HG03460 (cell line): ENCODE data around the gene TCF25.

Source experiments
- ATAC-seq: cut with Tn5 transposase; IDR thresholded peaks from one replicate; pipeline ENCODE4 v1.9.1; 2021; ENCODE audit not compliant: unreplicated experiment

The TCF25 gene

GRCh38 chr16:89843409-89844350, 29.7 kb upstream of the TCF25 start:
- no peak for ATAC-seq

- no peak for ATAC-seq
These were observed 28.6 kb upstream of the TCF25 start for GRCh38 chr16:89844739-89845339.

GRCh38 chr16:89845417-89845816, 28.0 kb upstream of the TCF25 start:
- ATAC-seq = no peak

DNA sequence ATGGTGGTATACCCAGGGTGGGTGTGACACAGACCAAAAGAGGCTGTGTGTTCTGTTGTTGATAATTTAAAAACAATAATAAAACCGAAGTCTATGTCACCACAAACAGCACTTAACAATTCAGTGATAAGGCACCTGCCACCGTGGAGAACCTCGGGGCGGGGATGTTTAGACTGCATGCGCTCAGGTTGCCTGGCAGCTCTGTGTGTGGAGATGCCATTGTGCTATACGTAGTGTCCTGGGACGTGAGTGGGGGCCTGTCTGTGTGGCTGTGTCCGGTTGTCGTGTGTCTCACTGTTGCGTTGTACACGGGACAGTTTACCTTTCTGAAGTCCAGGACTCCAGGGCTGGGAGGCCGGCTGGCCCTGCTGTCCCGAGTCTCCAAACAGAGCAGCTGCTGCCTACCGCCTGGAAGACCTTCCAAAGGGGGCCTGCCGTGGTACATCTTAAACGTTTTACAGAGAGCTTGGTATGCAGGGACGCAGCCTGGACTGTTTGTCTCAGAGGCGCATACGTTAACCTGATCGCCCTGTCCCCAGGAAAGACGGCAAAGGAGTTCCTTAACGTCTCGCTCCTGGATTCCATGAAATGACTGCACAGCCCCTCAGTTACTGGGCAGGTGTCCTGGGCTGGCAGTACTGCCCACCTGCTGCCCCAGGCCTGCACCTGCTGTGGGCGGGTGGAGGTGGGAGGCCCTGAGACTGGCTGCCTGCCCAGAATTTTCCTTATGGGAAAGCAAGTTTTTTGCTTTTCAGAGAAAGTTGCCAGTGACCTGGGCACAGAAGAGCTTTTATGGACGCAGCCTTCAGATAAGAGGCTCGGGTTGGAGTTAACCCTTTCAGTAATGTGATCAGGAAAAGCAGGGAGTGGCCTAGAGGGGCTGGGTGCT, 26.1 kb upstream of the TCF25 start:
- ATAC-seq = no peak

GRCh38 chr16:89847940-89848297, 25.5 kb upstream of the TCF25 start:
- ATAC-seq = no peak

- ATAC-seq = no peak
These were observed 24.4 kb upstream of the TCF25 start for GRCh38 chr16:89848974-89849373.

DNA sequence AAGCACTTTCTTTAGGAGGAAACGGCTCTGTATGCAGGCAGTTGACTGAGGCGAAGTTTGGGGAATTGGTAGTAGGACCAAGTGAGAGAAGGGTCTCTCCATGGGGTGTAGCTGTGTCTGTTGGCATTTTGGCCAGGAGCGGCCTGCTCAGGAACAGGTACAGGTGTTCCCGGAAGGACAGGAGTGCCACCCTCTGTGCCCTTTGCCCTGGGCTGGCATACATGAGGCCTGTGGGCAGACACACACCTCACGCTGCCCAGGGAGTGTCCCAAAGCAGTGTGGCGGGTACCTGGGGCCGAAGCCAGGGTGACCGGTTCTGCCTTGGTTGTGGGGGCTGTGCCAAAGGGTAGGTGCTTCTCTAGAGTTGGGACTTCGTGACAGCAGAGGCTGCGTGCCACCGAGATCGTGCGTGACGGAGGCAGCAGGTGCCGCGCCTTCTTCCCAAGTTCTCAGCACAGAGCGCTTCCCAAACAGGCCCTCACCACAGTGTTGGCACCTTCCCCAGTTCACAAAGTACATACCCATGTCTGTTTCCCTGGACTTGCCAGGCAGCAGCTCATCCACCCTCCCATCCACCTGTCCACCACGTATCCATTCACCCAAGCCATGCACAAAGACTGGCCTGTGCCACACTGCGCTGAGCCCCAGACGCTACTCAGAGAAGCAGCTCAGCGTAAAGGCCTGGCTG, 19.9 kb upstream of the TCF25 start:
- ATAC-seq = no peak

DNA sequence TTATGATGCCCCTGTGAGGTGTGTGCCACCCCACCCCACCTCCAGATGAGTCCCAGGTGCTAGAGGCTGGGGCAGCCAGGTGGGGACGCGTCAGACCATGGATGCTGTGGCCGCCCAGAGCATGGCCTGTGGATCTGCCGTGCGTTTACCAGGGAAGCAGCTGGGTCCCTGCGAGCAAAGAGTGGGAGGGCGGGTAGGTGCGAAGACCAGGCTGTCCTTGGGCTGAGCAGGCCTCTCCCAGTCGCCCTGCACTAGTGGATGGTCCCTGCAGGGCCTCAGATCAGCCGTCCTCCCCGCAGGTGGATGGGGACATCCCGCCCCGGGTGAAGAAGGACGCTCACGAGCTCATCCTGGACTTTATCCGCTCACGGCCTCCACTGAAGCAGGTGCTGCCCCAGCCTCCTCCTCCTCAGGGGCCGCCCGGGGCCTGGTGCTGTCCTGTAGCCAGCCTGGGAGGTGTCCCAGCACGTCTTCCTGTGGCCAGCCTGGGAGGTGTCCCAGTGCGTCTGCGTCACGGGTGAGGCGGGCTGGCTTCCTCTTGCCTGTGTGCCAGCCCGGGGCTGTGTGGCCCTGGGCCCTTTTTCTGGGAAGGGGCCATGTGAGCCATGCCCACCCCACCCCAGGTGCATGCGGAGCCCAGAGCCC, 18.0 kb upstream of the TCF25 start:
- no peak for ATAC-seq

DNA sequence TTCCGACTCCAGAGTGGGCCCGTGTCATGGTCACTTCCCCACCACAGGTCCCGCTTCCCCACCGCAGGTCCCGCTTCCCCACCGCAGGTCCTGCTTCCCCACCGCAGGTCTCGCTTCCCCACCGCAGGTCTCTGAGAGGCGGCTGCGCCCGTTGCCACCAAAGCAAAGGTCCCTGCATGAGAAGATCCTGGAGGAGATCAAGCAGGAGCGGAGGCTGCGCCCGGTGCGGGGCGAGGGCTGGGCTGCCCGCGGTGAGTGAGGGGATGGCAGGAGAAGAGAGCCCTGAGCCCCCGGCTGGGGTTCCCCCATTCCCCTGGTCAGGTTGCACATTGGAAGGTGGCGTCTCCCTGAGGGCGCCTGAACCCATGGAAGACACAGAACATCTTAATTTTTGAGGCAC, 17.4 kb upstream of the TCF25 start:
- no peak for ATAC-seq

DNA sequence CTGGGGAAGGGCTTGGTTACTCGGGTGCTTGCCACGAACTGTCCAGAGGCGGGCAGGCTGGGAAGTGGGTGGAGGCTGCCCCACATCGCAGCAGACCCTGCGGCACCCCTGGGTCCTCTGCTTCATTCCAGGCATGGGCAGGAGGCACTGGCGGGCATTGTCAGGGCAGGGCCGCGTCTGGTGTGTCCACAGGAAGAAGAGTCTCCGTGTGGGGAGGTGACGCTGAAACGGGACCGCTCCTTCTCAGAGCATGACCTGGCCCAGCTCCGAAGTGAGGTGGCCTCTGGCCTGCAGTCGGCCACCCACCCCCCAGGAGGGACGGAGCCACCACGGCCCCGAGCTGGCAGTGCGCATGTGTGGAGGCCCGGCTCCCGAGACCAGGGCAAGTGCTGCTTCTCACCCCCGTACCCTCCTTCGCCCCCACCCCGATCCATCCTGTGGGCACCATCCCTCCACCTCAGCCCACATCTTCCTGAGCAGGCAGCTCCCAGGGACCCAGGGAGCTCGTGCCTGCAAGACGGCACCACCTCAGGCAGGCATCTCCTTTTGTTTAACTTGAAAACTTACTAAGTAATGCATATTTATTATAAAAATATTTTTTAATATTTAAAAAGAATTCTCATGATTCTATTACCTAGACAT, 14.3 kb upstream of the TCF25 start:
- no peak for ATAC-seq

DNA sequence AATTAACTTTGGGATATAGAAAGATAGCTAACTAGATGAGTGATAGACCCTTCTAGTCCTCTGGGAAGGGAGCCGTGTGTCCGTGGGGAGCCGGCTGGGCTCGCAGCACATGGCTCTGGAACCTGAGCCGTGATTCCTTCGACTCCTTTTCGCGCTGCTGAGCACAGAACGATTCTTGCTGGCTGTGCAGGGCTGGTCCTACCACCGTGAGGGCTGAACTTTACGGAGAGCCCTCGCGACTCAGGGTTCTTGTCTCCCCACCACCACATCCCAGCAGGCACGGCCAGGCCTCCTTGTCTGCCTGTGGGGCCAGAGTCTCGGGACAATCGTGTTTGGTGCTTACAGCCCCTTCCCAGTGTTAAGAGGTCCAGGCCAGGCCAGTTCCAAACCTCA, 13.8 kb upstream of the TCF25 start:
- ATAC-seq = no peak

- no peak for ATAC-seq
These were observed 12.6 kb upstream of the TCF25 start for GRCh38 chr16:89860747-89861304.

- ATAC-seq = no peak
These were observed 11.7 kb upstream of the TCF25 start for GRCh38 chr16:89861648-89862047.

- ATAC-seq = no peak
These were observed 10.7 kb upstream of the TCF25 start for GRCh38 chr16:89862732-89863131.

DNA sequence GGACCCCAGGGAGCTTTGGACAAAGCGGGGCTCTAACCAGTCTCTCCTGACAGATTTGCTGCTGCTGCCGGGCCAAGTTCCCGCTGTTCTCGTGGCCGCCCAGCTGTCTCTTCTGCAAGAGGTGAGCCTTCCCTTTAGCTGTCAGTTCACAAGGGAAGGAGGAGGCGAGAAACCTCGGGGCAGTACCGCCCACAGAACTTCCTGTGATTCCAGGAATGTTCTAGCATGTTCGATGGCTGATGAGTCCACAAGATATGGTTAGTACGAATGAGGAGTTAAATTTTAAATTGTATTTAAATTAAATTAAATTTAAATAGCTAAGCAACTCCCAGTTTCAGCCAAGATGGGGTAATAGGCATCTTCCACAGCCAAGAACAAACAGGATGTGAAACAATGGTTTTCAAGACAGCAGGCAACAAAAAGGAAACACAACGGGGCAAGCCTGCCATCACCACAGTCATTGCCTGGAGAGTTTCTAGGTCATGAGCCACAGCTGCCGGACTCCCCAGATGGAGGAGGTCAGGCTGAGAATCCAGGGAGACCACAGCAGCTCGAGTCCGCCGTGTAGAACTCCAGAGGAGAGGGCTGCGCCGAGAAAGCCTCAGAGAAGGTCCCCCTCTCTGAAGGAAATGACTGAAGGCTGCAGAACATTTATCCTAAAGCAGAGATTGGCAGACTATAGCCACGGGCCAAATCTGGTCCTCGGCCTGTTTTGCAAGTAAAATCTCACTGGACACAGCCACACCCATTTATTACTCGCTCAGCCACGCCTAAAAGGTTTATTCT, 9.5 kb upstream of the TCF25 start:
- ATAC-seq = peak; percentile 63

DNA sequence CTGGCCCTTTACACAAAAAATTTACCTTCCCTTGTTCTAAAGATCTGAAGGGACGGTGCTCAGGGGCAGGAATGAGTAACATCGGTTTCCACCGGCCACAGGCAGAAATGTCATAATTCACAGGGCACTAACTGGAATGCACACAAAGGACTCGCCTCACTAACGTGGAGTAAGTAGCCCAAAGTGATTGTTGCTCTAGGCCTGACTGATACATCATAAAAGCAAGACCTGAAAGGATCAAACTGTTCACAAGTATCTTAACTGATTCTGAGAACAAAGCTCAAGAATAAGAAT, 8.9 kb upstream of the TCF25 start:
- ATAC-seq = no peak

DNA sequence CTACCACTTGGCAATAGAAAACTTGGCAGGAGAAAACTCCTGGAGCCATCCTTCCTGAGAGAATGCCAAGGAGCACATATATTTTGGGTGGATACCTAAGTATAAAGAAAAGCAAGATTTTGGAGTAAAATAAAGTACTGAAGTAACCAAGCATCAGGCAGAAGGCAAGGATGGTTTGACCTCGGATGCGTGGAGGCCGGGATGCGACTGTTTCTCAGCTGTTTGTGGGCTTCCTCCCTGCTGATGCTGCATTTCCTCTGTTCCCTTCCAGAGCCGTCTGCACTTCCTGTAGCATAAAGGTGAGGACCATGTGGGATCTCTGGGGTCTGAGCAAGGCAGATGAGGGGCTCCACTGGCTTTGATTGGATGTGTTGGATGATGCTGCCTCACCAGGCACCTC, 5.5 kb upstream of the TCF25 start:
- ATAC-seq = no peak

- no peak for ATAC-seq
These were observed 3.5 kb upstream of the TCF25 start for GRCh38 chr16:89869911-89870310.

DNA sequence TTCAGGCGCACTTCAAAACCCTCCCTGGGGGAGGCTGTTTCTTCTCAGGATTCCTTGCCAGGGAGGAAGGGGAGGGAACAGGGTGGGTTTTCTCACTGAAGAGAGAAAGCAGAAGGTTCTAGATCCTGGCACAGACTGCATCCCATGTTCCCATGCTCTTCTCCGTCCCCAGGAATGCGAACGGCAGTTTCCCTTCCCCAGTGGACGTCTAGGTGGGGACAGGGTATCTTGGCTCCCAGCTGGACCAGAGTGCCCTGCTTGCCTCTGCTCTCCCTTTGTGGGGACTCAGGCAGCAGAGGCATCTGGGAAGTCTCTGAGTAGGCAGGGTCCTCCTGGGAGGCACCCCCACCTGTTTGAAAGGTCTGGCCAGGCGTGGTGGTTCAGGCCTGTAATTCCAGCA, 3.0 kb upstream of the TCF25 start:
- ATAC-seq = no peak
